Kidney tubule cell (primary cell): ENCODE measurements around the gene TEX9.

ENCODE experiments used
- DNase-seq: peaks from one replicate; pipeline ENCODE4 v3.0.0-alpha.2; 2018; ENCODE audit warnings: low spot score

Gene TEX9

GRCh38 chr15:56454836-56455235 is 89.6 kb downstream of the TEX9 start:
- DNase-seq = no peak

- no peak for DNase-seq
These were observed 91.0 kb downstream of the TEX9 start for GRCh38 chr15:56456229-56456628.

- DNase-seq = no peak
These were observed 93.9 kb downstream of the TEX9 start for GRCh38 chr15:56459096-56459495.

- peak; percentile 27 for DNase-seq
These were observed 94.8 kb downstream of the TEX9 start for GRCh38 chr15:56460071-56460470.

- DNase-seq = no peak
These were observed 95.7 kb downstream of the TEX9 start for GRCh38 chr15:56460947-56461346.

GRCh38 chr15:56464893-56465520 is 99.8 kb downstream of the TEX9 start, which contains the start of gene MNS1:
MNS1 (minus strand) TSS chr15:56465137; CDS start chr15:56464972, 165 bp downstream.
- peak; percentile 98 for DNase-seq

GRCh38 chr15:56467616-56468015 is 102.4 kb downstream of the TEX9 start:
- DNase-seq = peak; percentile 65

- DNase-seq = peak; percentile 61
These were observed 103.2 kb downstream of the TEX9 start for GRCh38 chr15:56468401-56468800.

GRCh38 chr15:56469483-56469882 is 104.3 kb downstream of the TEX9 start:
- no peak for DNase-seq

- no peak for DNase-seq
These were observed 106.3 kb downstream of the TEX9 start for GRCh38 chr15:56471440-56472069.

GRCh38 chr15:56472278-56472677 is 107.1 kb downstream of the TEX9 start:
- DNase-seq = no peak

- no peak for DNase-seq
These were observed 107.8 kb downstream of the TEX9 start for GRCh38 chr15:56473017-56473416.

- DNase-seq = no peak
These were observed 110.1 kb downstream of the TEX9 start for GRCh38 chr15:56475351-56475750.
